CD4-positive, alpha-beta T cell (primary cell): ENCODE measurements around the gene ICE2. TPM values are rescaled to one million over a fixed set of nuclear protein-coding genes. Genes with fewer than 3 reads are reported as not detected.

Experiments
- ATAC-seq: fragments of 200-7000 bp; cut with Tn5 transposase; one replicate; pipeline ENCODE4 v1.10.0; 2022; ENCODE audit warnings: mild to moderate bottlenecking; ENCODE audit not compliant: poor library complexity
- CTCF ChIA-PET: fragments of 350-600 bp; sonication (Branson Sonifier 250); formaldehyde crosslinking; loops from one replicate; lab custom pipeline; 2021; ENCODE audit warnings: antibody characterized with exemption, inconsistent platforms; lab: Charles Lee
- POLR2A ChIA-PET: fragments of 350-600 bp; sonication (Branson Sonifier 250); formaldehyde crosslinking; loops from one replicate; lab custom pipeline; 2021; ENCODE audit warnings: antibody characterized with exemption, inconsistent platforms; lab: Charles Lee
- DNase-seq, 14 experiments: peaks; one replicate each; pipeline ENCODE4 v3.0.0-alpha.2; 2013 to 2020; ENCODE audit warnings: mixed read lengths in 2 of 14
- H3K27ac ChIP-seq, 2 donors: one replicate each; pipeline versions ENCODE4 v1.5.1 to v1.7.0; 2013; ENCODE audit warnings: low read length in 2 of 2, low read depth in 1 of 2, mild to moderate bottlenecking in 1 of 2
- H3K27me3 ChIP-seq, 2 experiments: 1 replicate in 1 of 2; 2 replicates in 1 of 2; pipeline versions ENCODE4 v1.6.1 to v1.7.0; 2013; ENCODE audit warnings: low read length in 2 of 2, control low read depth in 1 of 2, mild to moderate bottlenecking in 1 of 2, moderate library complexity in 1 of 2; ENCODE audit not compliant: insufficient read depth in 2 of 2, control insufficient read depth in 1 of 2
- H3K36me3 ChIP-seq: one replicate; pipeline ENCODE4 v1.6.1; 2013; ENCODE audit warnings: low read length, control low read depth; ENCODE audit not compliant: insufficient read depth
- H3K4me1 ChIP-seq: one replicate; pipeline ENCODE4 v1.6.1; 2013; ENCODE audit warnings: low read length, control low read depth; ENCODE audit not compliant: insufficient read depth
- H3K4me3 ChIP-seq: one replicate; pipeline ENCODE4 v1.5.1; 2013; ENCODE audit warnings: mild to moderate bottlenecking, low read length, moderate library complexity
- H3K9me3 ChIP-seq, 2 experiments: 1 replicate in 1 of 2; 2 replicates in 1 of 2; pipeline versions ENCODE4 v1.6.1 to v1.7.0; 2013; ENCODE audit warnings: low read length in 2 of 2, mild to moderate bottlenecking in 2 of 2, control low read depth in 1 of 2, moderate library complexity in 1 of 2; ENCODE audit not compliant: control insufficient read depth in 1 of 2, insufficient read depth in 1 of 2
- H3K27ac Mint-ChIP-seq: one replicate; pipeline ENCODE4 v1.8.0; 2020; ENCODE audit warnings: mixed read lengths
- H3K27me3 Mint-ChIP-seq: one replicate; pipeline ENCODE4 v1.8.0; 2021; ENCODE audit warnings: mixed read lengths
- H3K36me3 Mint-ChIP-seq: one replicate; pipeline ENCODE4 v1.8.0; 2021; ENCODE audit warnings: low read depth, mixed read lengths
- H3K4me1 Mint-ChIP-seq: one replicate; pipeline ENCODE4 v1.8.0; 2021; ENCODE audit warnings: low read depth, mixed read lengths
- H3K4me3 Mint-ChIP-seq: one replicate; pipeline ENCODE4 v1.8.0; 2020; ENCODE audit warnings: mild to moderate bottlenecking, mixed read lengths
- H3K9me3 Mint-ChIP-seq: one replicate; pipeline ENCODE4 v1.8.0; 2020; ENCODE audit warnings: mixed read lengths
- CTCF ChIP-seq: fragments of 200-600 bp; IDR thresholded peaks from one replicate; pipeline ENCODE4 v1.8.0; 2022; ENCODE audit warnings: antibody characterized with exemption, mild to moderate bottlenecking
- intact Hi-C, 2 experiments: fragments of 100-400 bp; cut with DNase I in 1 of 2; cut with micrococcal nuclease in 1 of 2; formaldehyde crosslinking; loops; one replicate each; pipeline versions ENCODE4 v1.15.1 to v1.9.0; 2023 to 2025; cut with DNase I, micrococcal nuclease
- total RNA-seq, 174 experiments: library from RNA in 2 of 174; stranded (reverse) in 2 of 174; gene quantifications; one replicate each; pipeline ENCODE4 v1.2.3 and lab custom pipeline; 2021 to 2026

ICE2 gene
- total RNA-seq, 2 experiments from 2014 or later, result 20.4 to 23.4 TPM

- H3K27ac Mint-ChIP-seq, result peak overlapping the region; percentile 84
- no peak for TF ChIP-seq CTCF
- DNase-seq (no peak), ATAC-seq (no peak)
- H3K36me3 Mint-ChIP-seq, result peaks cover 92% of the 10 kb centered on the region
- H3K4me1 Mint-ChIP-seq, result peaks cover 77% of the 10 kb centered on the region
- H3K9me3 Mint-ChIP-seq, result no peaks in the 10 kb centered on the region
- ChIA-PET CTCF (interaction anchor here (0.6 to 4.4 kb wide), 2 partner anchors 12 to 112 kb away, joined by 3 to 37 read pairs; partner anchors contain the start of gene ANXA2), POLR2A (interaction anchor here (0.6 to 4.1 kb wide), 4 partner anchors 11 to 82 kb away, joined by 3 to 22 read pairs (median 5); no protein-coding TSS in a partner anchor)
- no peak overlapping the region for H3K27ac ChIP-seq
- H3K36me3 ChIP-seq, result peaks cover 84% of the 10 kb centered on the region
- no peak overlapping the region for H3K4me3 ChIP-seq
- H3K4me3 Mint-ChIP-seq, result no peak overlapping the region
- H3K4me1 ChIP-seq, result peaks cover 19% of the 10 kb centered on the region
- H3K27me3 Mint-ChIP-seq, result no peaks in the 10 kb centered on the region
- H3K9me3 ChIP-seq, result no peaks in the 10 kb centered on the region
- intact Hi-C loops, result loop anchor here in 1 of 2 experiments (5.0 kb wide), 1 partner anchor 148 kb away; no protein-coding TSS in a partner anchor
- H3K27me3 ChIP-seq, result no peaks in the 10 kb centered on the region
Observed at GRCh38 chr15:60510006-60510405, 31.1 kb upstream of the ICE2 start.

- no peak for TF ChIP-seq CTCF
- CTCF ChIA-PET, result interaction anchor here (1.2 to 4.4 kb wide), 4 partner anchors 12 to 81 kb away, joined by 3 to 37 read pairs (median 5); no protein-coding TSS in a partner anchor
- Histone ChIP-seq H3K36me3 (peaks cover 84% of the 10 kb centered on the region), H3K27me3 (no peaks in the 10 kb centered on the region), H3K9me3 (no peaks in the 10 kb centered on the region), H3K4me3 (no peak overlapping the region), H3K4me1 (peaks cover 19% of the 10 kb centered on the region), H3K27ac (no peak overlapping the region)
- Mint-ChIP-seq H3K27ac (peak overlapping the region; percentile 84), H3K9me3 (no peaks in the 10 kb centered on the region), H3K27me3 (no peaks in the 10 kb centered on the region), H3K4me3 (no peak overlapping the region), H3K4me1 (peaks cover 72% of the 10 kb centered on the region), H3K36me3 (peaks cover 92% of the 10 kb centered on the region)
- POLR2A ChIA-PET, result interaction anchor here (0.6 to 4.1 kb wide), 5 partner anchors 11 to 408 kb away, joined by 3 to 22 read pairs (median 5); no protein-coding TSS in a partner anchor
- ATAC-seq, result no peak
- DNase-seq, result no peak
- intact Hi-C loops, result loop anchor here (2.0 to 5.0 kb wide), 4 partner anchors 43 to 1113 kb away; no protein-coding TSS in a partner anchor
Observed at GRCh38 chr15:60509470-60509869, 30.5 kb upstream of the ICE2 start.

GRCh38 chr15:60508442-60508841 lies 29.5 kb upstream of the ICE2 start:
- H3K4me1 Mint-ChIP-seq, result peaks cover 63% of the 10 kb centered on the region
- POLR2A ChIA-PET, result interaction anchor here (0.9 to 4.1 kb wide), 5 partner anchors 12 to 409 kb away, joined by 3 to 22 read pairs (median 4); no protein-coding TSS in a partner anchor
- intact Hi-C loops, result loop anchor here (1.0 to 5.0 kb wide), 6 partner anchors 44 to 1326 kb away; no protein-coding TSS in a partner anchor
- H3K27me3 ChIP-seq, result no peaks in the 10 kb centered on the region
- H3K36me3 ChIP-seq, result peaks cover 83% of the 10 kb centered on the region
- peaks cover 90% of the 10 kb centered on the region for H3K36me3 Mint-ChIP-seq
- no peak overlapping the region for H3K4me3 ChIP-seq
- H3K27ac Mint-ChIP-seq, result peak overlapping the region; percentile 84
- no peaks in the 10 kb centered on the region for H3K9me3 ChIP-seq
- peak overlapping the region in 1 of 2 donors; percentile 14 for H3K27ac ChIP-seq
- no peaks in the 10 kb centered on the region for H3K9me3 Mint-ChIP-seq
- H3K4me3 Mint-ChIP-seq, result no peak overlapping the region
- TF ChIP-seq CTCF, result no peak
- ATAC-seq (peak; percentile 18), DNase-seq (peak in 1 of 14 experiments; percentile 13)
- peaks cover 19% of the 10 kb centered on the region for H3K4me1 ChIP-seq
- CTCF ChIA-PET, result interaction anchor here (0.8 to 4.4 kb wide), 16 partner anchors 8 to 409 kb away, joined by 3 to 37 read pairs (median 4); no protein-coding TSS in a partner anchor
- H3K27me3 Mint-ChIP-seq, result no peaks in the 10 kb centered on the region
